Muscle of back (tissue), 13 donors: ENCODE data around the gene PRSS53. TPM values are rescaled to one million over a fixed set of nuclear protein-coding genes. Genes with fewer than 3 reads are reported as not detected.
"Not testable (repeated sequence)": the region's sequence is repeated elsewhere in the genome, so short reads cannot be mapped to it uniquely, and the experiment has no call there.

Experiments used
- DNase-seq, 3 donors: peaks; one replicate each; pipeline versions ENCODE4 v3.0.0 to v3.0.0-alpha.2; 2013
- long read RNA-seq, 9 donors: transcript quantifications; one replicate each; lab custom pipeline, GENCODE V29; 2026
- polyA plus RNA-seq, 10 donors: library from polyadenylated mRNA; unstranded; fragments of 120-200 nt; gene quantifications; one replicate each; pipeline ENCODE4 v1.2.1, GENCODE V29; 2013; ENCODE audit not compliant: insufficient read length in 10 of 10

PRSS53 gene
- 1 to 10 TPM; 1.7 to 4.6 (median 3.3) TPM for polyA plus RNA-seq
- long read RNA-seq, donor 1, result 0 reads
- long read RNA-seq, donor 2, full-length matches to known transcripts, result 3 of 3 reads
- long read RNA-seq, donor 2, partial matches to known transcripts, result 0 of 3 reads
- long read RNA-seq, donor 2, other reads (novel, unspliced or antisense), result 0 of 3 reads
- long read RNA-seq, donor 3, result 0 reads
- long read RNA-seq, donor 4, result 0 reads
- long read RNA-seq, donor 5, full-length matches to known transcripts, result 1 of 1 reads
- long read RNA-seq, donor 5, partial matches to known transcripts, result 0 of 1 reads
- long read RNA-seq, donor 5, other reads (novel, unspliced or antisense), result 0 of 1 reads
- long read RNA-seq, donor 6, result 0 reads
- long read RNA-seq, donor 7, full-length matches to known transcripts, result 1 of 1 reads
- long read RNA-seq, donor 7, partial matches to known transcripts, result 0 of 1 reads
- long read RNA-seq, donor 7, other reads (novel, unspliced or antisense), result 0 of 1 reads
- long read RNA-seq, donor 8, result 0 reads
- long read RNA-seq, donor 9, result 0 reads

GRCh38 chr16:31088459-31089183 lies at the start of gene PRSS53:
TSS of gene PRSS53 (minus strand) at chr16:31088943. CDS start at chr16:31088809, 134 bp downstream.
- no peak for DNase-seq

DNA sequence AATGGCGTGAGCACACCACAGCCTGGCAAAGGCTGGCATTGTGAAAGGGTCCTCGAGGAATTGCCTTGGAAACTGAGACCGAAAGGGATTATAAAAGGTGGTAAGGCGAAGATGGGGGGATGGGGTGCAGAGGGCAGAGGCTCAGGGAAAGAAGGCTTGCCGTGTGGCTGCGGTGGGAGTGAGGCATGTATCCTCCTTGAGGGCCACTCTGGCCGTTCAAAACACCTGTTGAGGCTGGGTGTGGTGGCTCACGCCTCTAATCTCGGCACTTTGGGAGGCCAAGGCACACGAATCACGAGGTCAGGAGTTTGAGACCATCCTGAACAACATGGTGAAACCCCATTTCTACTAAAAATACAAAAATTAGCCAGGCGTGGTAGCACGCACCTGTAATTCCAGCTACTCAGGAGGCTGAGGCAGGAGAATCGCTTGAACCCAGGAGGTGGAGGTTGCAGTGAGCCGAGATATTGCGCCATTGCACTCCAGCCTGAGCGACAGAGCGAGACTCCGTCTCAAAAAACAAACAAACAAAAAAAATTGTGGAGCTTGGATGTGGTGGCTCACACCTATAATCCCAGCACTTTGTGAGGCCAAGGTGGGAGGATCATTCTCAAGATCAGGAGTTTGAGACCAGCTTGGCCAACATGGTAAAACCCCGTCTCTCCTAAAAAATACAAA lies 48.2 kb upstream of the PRSS53 start:
- not testable (repeated sequence) for DNase-seq

GRCh38 chr16:31136287-31136662 lies 47.5 kb upstream of the PRSS53 start:
- DNase-seq, result no peak

DNA sequence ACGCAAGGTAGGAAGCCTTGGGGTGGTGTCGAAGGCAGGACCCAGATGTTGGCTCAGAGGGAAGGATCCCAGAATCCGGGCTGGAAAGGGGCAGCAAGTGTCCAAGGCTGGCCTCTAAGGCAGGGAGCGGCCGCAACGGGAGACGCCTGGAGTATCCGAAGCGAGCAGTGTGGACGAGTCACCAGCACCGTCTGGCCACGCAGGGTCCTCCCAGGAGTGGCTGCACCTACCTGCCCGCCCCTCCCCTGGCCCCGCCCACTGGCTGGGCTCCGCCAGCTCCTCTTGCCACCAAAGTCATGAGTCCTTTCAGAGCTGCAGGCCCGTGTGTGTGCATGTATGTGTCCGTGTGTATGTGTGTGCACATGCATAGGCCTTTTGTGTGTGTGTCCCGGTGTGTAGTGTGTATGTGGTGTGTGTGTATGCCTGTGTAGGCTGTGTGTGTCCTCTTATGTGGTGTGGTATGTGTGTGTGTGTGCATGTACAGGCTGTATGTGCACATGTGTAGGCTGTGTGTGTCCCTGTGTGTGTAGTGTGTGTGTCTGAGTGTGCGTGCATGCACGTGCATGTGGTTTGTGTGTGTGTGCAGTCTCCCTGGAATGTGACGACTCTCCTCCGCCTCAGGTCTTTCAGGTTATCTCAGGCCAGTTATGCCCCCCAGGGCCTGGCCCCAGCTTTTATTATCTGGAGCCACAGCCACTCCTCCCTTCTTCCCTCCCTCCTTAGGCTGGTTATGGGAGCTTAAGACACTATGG lies 47.0 kb upstream of the PRSS53 start, which contains the start of gene PRSS8:
TSS of gene PRSS8 (minus strand) at position 193 of the 752 bp plus-strand sequence. CDS start 229 bp downstream, outside the sequence.
- DNase-seq, result no peak

- DNase-seq, result no peak
Measured at GRCh38 chr16:31134625-31135534, 46.1 kb upstream of the PRSS53 start.

DNA sequence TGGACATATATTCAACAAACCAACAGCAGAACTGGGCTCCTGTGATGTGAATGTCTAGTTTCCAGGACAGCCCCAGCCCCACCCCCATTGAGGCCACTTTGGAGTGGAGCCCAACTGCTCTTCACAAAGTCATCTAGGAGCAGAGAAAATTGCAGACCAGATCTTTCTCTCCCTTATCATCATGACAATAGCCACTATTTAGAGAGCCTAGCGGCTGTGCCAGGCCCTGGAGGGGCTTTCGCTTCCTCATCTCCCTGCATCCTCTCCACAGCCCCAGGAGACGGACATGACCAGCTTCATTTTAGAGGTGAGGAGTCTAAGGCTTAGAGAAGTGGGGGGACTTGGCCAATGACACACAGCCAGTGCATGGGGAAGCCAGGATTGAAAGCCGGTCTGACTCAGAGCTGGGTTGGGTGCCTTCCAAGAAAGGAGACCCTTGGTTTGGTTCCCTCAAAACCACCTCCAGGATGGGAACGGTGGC lies 45.4 kb upstream of the PRSS53 start:
- no peak for DNase-seq

GRCh38 chr16:31133046-31133501 lies 44.3 kb upstream of the PRSS53 start:
- no peak for DNase-seq

DNA sequence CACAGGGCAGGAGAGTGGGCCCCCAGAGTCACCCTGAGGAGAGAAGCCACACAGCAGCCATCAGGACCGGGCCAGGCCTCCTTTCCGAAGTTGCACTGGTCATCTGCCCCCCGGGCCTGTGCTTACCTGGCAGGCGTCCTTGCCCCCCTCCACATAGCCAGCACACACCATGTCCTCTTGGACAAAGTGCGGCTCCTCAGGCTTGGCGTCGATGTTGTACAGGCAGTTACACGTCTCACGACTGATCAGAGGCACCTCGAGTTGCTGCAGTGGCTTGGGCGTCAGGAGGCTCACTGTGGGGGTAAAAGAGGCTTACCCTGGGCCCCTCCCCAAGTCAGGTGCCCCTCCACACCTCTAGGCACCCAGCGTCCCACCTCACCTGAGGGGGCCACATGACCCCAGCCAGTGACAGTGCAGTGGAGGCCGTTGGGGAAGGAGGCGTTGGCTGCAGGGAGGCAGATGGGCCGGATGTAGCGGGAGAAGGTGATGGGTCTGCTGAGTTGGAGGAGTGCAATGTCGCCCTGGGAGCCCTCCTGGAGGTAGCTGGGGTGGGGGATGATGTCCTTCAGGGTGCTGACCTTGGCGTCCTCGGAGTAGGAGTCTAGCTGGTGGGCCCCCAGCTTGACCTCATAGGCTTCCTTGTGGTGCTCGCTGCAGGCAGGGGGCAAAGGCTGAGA lies 43.7 kb upstream of the PRSS53 start:
- no peak for DNase-seq

- DNase-seq, result no peak
Measured at GRCh38 chr16:31131841-31132271, 43.1 kb upstream of the PRSS53 start.

GRCh38 chr16:31131416-31131815 lies 42.7 kb upstream of the PRSS53 start:
- no peak for DNase-seq

DNA sequence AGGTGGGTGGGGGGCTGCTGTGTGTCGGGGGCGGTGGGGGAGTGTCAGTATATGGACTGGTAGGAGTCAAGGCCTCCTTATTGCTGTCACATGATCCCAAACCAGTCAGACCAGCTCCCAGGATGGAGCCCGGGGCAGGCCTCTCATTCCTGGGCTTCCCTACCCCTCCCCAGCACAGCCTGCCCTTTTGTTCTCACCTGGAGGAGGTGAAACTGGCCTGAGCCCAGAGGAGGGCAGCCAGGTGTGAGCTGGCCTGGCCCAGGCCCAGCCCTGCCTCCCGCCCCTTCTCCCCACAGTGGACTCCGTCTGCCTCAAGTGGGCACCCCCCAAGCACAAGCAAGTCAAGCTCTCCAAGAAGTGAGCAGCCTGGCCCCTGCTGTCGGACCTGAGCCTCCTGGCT lies 42.2 kb upstream of the PRSS53 start:
- DNase-seq, result no peak

DNA sequence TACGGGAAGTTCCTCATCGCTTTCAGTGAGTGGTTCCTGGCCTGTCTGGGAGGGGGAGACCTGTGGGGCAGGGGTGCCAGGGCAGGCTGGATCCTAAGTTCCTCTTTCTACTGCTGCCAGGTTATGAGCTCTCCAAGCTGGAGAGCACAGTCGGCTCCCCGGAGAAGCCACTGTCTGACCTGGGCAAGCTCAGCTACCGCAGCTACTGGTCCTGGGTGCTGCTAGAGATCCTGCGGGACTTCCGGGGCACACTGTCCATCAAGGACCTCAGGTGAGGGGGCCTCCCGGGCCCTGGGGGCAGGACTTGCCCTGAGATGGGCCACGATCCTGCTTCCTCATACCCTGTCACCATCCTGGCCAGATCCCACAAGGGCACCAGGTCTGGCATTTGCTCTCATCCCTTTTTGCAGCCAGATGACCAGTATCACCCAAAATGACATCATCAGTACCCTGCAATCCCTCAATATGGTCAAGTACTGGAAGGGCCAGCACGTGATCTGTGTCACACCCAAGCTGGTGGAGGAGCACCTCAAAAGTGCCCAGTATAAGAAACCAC lies 41.7 kb upstream of the PRSS53 start:
- no peak for DNase-seq

- DNase-seq, result no peak
Measured at GRCh38 chr16:31129568-31130335, 41.0 kb upstream of the PRSS53 start.

DNA sequence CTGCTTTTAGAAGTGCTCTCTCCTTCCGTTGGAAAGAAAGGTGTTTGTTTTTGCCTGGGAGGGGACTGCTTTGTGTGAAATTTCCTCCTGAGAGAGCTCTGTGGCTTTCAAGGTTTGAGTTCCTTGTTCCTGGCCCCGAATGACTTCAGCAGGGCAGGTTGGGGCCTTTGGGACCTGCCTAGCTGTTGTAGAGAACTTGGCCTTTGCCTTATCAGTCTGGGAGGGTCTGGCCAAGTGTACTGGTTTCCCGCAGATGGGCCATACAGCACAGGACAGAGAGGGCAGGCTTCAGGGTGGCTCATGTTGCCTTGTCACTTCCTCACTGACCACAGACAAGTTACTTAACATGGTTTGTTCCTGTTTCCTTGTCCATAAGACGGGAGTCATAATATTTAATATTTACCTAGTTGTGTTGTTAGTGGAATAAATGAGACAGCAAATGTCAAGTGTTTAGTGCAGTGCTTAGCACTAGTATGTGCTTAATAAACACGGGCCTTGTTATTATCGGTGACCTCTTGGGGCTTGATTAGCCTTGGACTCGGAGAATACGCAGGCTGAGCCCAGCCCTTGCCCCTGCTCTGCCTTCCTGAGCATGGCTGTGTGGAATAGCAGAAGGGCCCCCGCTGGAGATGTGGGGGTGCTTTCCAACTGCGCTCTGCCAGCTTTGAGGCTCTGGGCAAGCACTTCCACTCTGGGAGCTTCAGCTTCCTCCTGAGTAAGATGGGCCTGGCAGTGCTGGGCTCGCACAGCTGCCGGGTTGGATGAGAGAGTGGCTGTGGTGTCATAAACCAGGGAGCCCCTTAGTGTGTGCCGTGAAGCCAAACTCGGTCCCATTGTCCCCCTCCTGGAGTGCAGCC lies 40.2 kb upstream of the PRSS53 start:
- DNase-seq, result no peak

DNA sequence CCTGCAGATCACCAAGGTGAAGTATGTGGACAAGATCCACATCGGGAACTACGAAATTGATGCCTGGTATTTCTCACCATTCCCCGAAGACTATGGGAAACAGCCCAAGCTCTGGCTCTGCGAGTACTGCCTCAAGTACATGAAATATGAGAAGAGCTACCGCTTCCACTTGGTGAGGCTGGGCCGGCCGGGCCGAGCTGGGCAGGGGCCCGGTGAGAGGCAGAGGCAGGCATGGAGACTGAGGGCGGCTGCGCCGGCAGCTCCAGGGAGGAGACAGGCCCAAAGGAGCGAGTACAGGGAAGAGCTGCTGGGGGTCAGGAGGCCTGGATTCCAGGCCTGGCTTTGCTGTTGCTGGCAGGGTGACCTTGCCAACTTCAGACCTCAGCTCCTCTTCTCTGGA lies 38.4 kb upstream of the PRSS53 start:
- DNase-seq, result no peak

GRCh38 chr16:31125844-31126243 lies 37.1 kb upstream of the PRSS53 start:
- peak in 1 of 3 donors; percentile 1 for DNase-seq

GRCh38 chr16:31120129-31120528 lies 31.4 kb upstream of the PRSS53 start:
- DNase-seq, result no peak
